HEK293 (cell line): ENCODE measurements around the gene FAM168A.

ENCODE experiments used
- CTCF ChIA-PET: fragments of 350-600 bp; formaldehyde crosslinking; extraction: SDS; loops from one replicate; lab custom pipeline; 2021; ENCODE audit warnings: antibody characterized with exemption; lab: Yijun Ruan, JAX
- POLR2A ChIA-PET: fragments of 300-600 bp; formaldehyde crosslinking; extraction: SDS; loops from one replicate; lab custom pipeline; 2020; ENCODE audit warnings: antibody characterized with exemption, inconsistent platforms; lab: Yijun Ruan, JAX
- H3K27ac ChIP-seq: fragments of 200-500 bp; sonication (Bioruptor generic); 2 replicates; pipeline ENCODE4 v1.5.1; 2014; ENCODE audit warnings: low read depth, low read length, control low read depth, inconsistent platforms; ENCODE audit errors: extremely low read depth
- H3K36me3 ChIP-seq, 2 experiments: fragments of 200-500 bp in 1 of 2; sonication (Bioruptor generic) in 1 of 2; 1 replicate in 1 of 2; 2 replicates in 1 of 2; pipeline ENCODE4 v1.5.1; 2014 to 2017; ENCODE audit warnings: inconsistent platforms in 2 of 2, low read length in 2 of 2; ENCODE audit not compliant: control insufficient read depth in 2 of 2, insufficient read depth in 1 of 2
- H3K4me1 ChIP-seq: fragments of 200-500 bp; sonication (Bioruptor generic); 2 replicates; pipeline ENCODE4 v1.5.1; 2014; ENCODE audit warnings: mild to moderate bottlenecking, low read length, inconsistent platforms; ENCODE audit not compliant: control insufficient read depth, insufficient read depth
- H3K4me3 ChIP-seq: 2 replicates; pipeline ENCODE4 v1.5.1; 2011; ENCODE audit warnings: low read depth, mild to moderate bottlenecking, control low read depth, low read length, moderate library complexity
- H3K9me3 ChIP-seq: fragments of 200-500 bp; sonication (Bioruptor generic); 2 replicates; pipeline ENCODE4 v1.5.1; 2014; ENCODE audit warnings: low read depth, low read length, inconsistent platforms; ENCODE audit not compliant: control insufficient read depth, insufficient read depth
- EGR2 ChIP-seq: fragments of 450-650 bp; formaldehyde crosslinking; IDR thresholded peaks from 2 replicates; pipeline ENCODE4 v1.5.1; 2016; ENCODE audit warnings: low read depth, missing biosample characterization, missing genetic modification characterization
- HOXA7 ChIP-seq: sonication (generic); formaldehyde crosslinking; IDR thresholded peaks from 2 replicates; pipeline ENCODE4 v1.8.1; 2022; ENCODE audit warnings: missing genetic modification reagents, borderline replicate concordance
- HOXC10 ChIP-seq: sonication (generic); formaldehyde crosslinking; IDR thresholded peaks from 2 replicates; pipeline ENCODE4 v1.8.1; 2023; ENCODE audit warnings: mild to moderate bottlenecking, missing genetic modification reagents
- REST ChIP-seq: fragments of 450-650 bp; formaldehyde crosslinking; IDR thresholded peaks from 2 replicates; pipeline ENCODE4 v1.5.1; 2016; ENCODE audit warnings: missing biosample characterization, missing genetic modification characterization
- SP7 ChIP-seq: fragments of 450-650 bp; formaldehyde crosslinking; IDR thresholded peaks from 2 replicates; pipeline ENCODE4 v1.5.1; 2016; ENCODE audit warnings: missing biosample characterization, missing genetic modification characterization
- ZFHX2 ChIP-seq: fragments of 450-650 bp; formaldehyde crosslinking; conservative IDR thresholded peaks from 2 replicates; pipeline ENCODE4 v1.5.1; 2016; ENCODE audit warnings: missing biosample characterization, missing genetic modification characterization
- ZFP3 ChIP-seq: fragments of 450-650 bp; formaldehyde crosslinking; IDR thresholded peaks from 2 replicates; pipeline ENCODE4 v1.5.1; 2016; ENCODE audit warnings: low read depth, missing biosample characterization, missing genetic modification characterization
- ZNF114 ChIP-seq: fragments of 450-650 bp; formaldehyde crosslinking; IDR thresholded peaks from 2 replicates; pipeline ENCODE4 v1.5.0; 2017; ENCODE audit warnings: missing biosample characterization, missing genetic modification characterization
- ZNF23 ChIP-seq: fragments of 450-650 bp; formaldehyde crosslinking; IDR thresholded peaks from 2 replicates; pipeline ENCODE4 v1.5.1; 2016; ENCODE audit warnings: missing biosample characterization, missing genetic modification characterization, borderline replicate concordance
- ZNF426 ChIP-seq: fragments of 450-650 bp; formaldehyde crosslinking; IDR thresholded peaks from 2 replicates; pipeline ENCODE4 v1.5.1; 2017; ENCODE audit warnings: missing biosample characterization, missing genetic modification characterization, mild to moderate bottlenecking, inconsistent platforms, moderate library complexity
- ZNF449 ChIP-seq: fragments of 450-650 bp; formaldehyde crosslinking; IDR thresholded peaks from 2 replicates; pipeline ENCODE4 v1.5.1; 2017; ENCODE audit warnings: missing biosample characterization, mild to moderate bottlenecking, missing genetic modification characterization, moderate library complexity
- ZNF521 ChIP-seq: fragments of 450-650 bp; formaldehyde crosslinking; IDR thresholded peaks from 2 replicates; pipeline ENCODE4 v1.5.1; 2017; ENCODE audit warnings: missing biosample characterization, mild to moderate bottlenecking, missing genetic modification characterization
- ZNF600 ChIP-seq: fragments of 450-650 bp; formaldehyde crosslinking; IDR thresholded peaks from 2 replicates; pipeline ENCODE4 v1.5.1; 2016; ENCODE audit warnings: missing biosample characterization, missing genetic modification characterization
- ZNF768 ChIP-seq: fragments of 450-650 bp; formaldehyde crosslinking; IDR thresholded peaks from 2 replicates; pipeline ENCODE4 v1.5.1; 2018; ENCODE audit warnings: missing biosample characterization, mild to moderate bottlenecking, missing genetic modification characterization
- TF ChIP-seq, protein P1 (sequence below): fragments of 450-650 bp; formaldehyde crosslinking; IDR thresholded peaks from 2 replicates; pipeline ENCODE4 v1.5.1; 2016; ENCODE audit warnings: missing biosample characterization, missing genetic modification characterization
- TF ChIP-seq, protein P2 (sequence below): fragments of 450-650 bp; IDR thresholded peaks from 2 replicates; pipeline ENCODE4 v1.5.1; 2018; ENCODE audit warnings: missing biosample characterization, missing genetic modification characterization

Gene FAM168A

DNA sequence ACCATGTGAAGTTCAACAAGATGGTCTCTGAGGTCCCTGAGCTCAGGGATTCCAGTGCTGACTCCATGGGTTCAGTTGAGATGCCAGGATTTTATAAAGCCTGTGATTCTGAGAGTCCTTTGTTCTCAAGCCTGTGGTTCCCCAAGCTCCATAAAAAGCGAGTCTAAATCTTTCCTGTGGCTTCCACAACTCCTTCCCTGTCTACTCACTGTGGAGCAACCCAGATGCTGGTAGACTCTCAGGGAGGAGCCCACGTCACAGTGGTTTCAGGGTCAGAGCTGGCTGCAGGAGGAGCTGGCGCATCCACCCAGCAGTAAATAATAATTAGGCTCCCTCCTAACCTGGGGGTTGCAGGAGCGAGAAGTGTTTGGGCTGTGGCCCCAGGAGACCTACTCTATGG lies 223.8 kb downstream of the FAM168A start:
- Histone ChIP-seq H3K4me3 (no peak overlapping the region), H3K36me3 (no peaks in the 10 kb centered on the region)
- CTCF ChIA-PET: interaction anchor here (0.7 to 2.8 kb wide), 10 partner anchors 14 to 940 kb away, joined by 3 to 23 read pairs (median 6); no protein-coding TSS in a partner anchor
- TF ChIP-seq ZNF521: no peak
- no peak for TF ChIP-seq REST (tag by site-specific recombination)
- 0 out of 2 replicates have a peak, but pooled peaks have one; percentile 33 for TF ChIP-seq SP7 (tag by site-specific recombination)
- TF ChIP-seq, all 188 proteins: peak for 1
- POLR2A ChIA-PET: no interaction called here
- Histone ChIP-seq H3K27ac (no peak overlapping the region), H3K9me3 (no peaks in the 10 kb centered on the region), H3K4me1 (no peaks in the 10 kb centered on the region)

DNA sequence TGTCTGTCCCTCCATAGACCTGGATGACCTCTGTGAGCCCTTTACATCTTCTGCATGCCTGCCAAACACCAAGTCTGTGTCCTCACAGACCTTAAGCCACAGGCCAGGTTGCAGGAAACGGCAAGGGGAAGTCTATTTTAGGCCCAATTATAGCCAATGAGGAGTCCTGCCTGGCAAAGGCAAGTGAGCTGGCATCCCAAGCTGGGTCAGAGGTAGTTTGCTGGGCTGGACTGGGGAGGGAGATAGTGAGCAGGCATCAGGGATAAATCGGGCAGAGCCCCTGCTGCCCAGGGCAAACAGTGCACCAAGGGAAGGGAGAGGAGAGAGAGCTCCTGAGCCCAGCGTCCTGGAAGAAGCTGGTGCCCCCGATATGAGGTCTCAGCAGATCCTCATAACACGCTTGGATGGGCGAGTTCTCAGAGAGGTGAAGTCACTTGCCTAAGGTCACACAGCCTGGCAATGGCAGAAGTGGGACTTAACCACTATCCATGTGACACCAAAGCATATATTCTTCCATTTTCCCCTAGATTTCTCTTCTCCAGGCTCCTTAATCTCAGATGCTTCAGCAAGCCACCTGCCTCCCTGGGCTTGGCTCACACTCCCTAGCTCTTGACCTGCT lies 225.4 kb downstream of the FAM168A start:
- no peak for TF ChIP-seq ZNF449
- 0 out of 2 replicates have a peak, but pooled peaks have one; percentile 60 for TF ChIP-seq ZNF768 (tag by site-specific recombination)
- CTCF ChIA-PET: interaction anchor here (0.6 to 3.6 kb wide), 4 partner anchors 21 to 563 kb away, joined by 3 to 25 read pairs (median 4); no protein-coding TSS in a partner anchor

GRCh38 chr11:73367482-73368024 lies 230.4 kb downstream of the FAM168A start:
- CTCF ChIA-PET: interaction anchor here (0.6 to 7.2 kb wide), 3 partner anchors 13 to 56 kb away, joined by 3 to 50 read pairs (median 5); no protein-coding TSS in a partner anchor
- Histone ChIP-seq H3K4me3 (no peak overlapping the region), H3K4me1 (no peaks in the 10 kb centered on the region), H3K9me3 (no peaks in the 10 kb centered on the region), H3K27ac (no peak overlapping the region), H3K36me3 (peaks cover 0 to 31% of the 10 kb centered on the region in 2 experiments; a peak in 1 of 3 replicates)
- POLR2A ChIA-PET: no interaction called here
- TF ChIP-seq HOXC10: no peak
- TF ChIP-seq ZNF23 (tag by site-specific recombination): no peak
- TF ChIP-seq ZFP3 (tag by site-specific recombination): no peak
- no peak for TF ChIP-seq HOXA7 (CRISPR knock-in tag)
- peak; percentile 96 for TF ChIP-seq EGR2
- TF ChIP-seq, protein P1, sequence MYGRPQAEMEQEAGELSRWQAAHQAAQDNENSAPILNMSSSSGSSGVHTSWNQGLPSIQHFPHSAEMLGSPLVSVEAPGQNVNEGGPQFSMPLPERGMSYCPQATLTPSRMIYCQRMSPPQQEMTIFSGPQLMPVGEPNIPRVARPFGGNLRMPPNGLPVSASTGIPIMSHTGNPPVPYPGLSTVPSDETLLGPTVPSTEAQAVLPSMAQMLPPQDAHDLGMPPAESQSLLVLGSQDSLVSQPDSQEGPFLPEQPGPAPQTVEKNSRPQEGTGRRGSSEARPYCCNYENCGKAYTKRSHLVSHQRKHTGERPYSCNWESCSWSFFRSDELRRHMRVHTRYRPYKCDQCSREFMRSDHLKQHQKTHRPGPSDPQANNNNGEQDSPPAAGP (tag by site-specific recombination): no peak
- no peak for TF ChIP-seq ZNF600
- no peak for TF ChIP-seq ZNF114 (tag by site-specific recombination)
- TF ChIP-seq, protein P2, sequence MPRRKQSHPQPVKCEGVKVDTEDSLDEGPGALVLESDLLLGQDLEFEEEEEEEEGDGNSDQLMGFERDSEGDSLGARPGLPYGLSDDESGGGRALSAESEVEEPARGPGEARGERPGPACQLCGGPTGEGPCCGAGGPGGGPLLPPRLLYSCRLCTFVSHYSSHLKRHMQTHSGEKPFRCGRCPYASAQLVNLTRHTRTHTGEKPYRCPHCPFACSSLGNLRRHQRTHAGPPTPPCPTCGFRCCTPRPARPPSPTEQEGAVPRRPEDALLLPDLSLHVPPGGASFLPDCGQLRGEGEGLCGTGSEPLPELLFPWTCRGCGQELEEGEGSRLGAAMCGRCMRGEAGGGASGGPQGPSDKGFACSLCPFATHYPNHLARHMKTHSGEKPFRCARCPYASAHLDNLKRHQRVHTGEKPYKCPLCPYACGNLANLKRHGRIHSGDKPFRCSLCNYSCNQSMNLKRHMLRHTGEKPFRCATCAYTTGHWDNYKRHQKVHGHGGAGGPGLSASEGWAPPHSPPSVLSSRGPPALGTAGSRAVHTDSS (tag by site-specific recombination): no peak
- no peak for TF ChIP-seq ZNF426
- TF ChIP-seq ZFHX2 (tag by site-specific recombination): peak; percentile 96

More for the DNA sequence above, 225.4 kb downstream of the FAM168A start:
- Histone ChIP-seq H3K27ac (no peak overlapping the region), H3K9me3 (no peaks in the 10 kb centered on the region), H3K4me1 (no peaks in the 10 kb centered on the region), H3K4me3 (no peak overlapping the region), H3K36me3 (no peaks in the 10 kb centered on the region)
- POLR2A ChIA-PET: interaction anchor here (0.6 to 0.7 kb wide), 2 partner anchors 226 to 433 kb away, joined by 3 read pairs; partner anchors contain the start of gene FAM168A
